Epithelial cell of esophagus (primary cell): ENCODE results near the gene SPPL3.

Source experiments
- DNase-seq: peaks from one replicate; pipeline ENCODE4 v3.0.0; 2010; ENCODE audit warnings: low read depth
- H3K4me3 ChIP-seq: 2 replicates; pipeline ENCODE4 v1.5.1; 2011; ENCODE audit warnings: mild to moderate bottlenecking, low read length, control low read depth
- CTCF ChIP-seq: IDR thresholded peaks from 2 replicates; pipeline ENCODE4 v1.5.1; 2011; ENCODE audit warnings: low read depth, mild to moderate bottlenecking, low read length, control low read depth, inconsistent platforms; ENCODE audit not compliant: insufficient read depth; ENCODE audit errors: missing control alignments

SPPL3 gene

GRCh38 chr12:120940799-120941198, 36.6 kb upstream of the SPPL3 start:
- no peak for TF ChIP-seq CTCF
- H3K4me3 ChIP-seq = no peak overlapping the region
- DNase-seq = peak; percentile 41

DNA sequence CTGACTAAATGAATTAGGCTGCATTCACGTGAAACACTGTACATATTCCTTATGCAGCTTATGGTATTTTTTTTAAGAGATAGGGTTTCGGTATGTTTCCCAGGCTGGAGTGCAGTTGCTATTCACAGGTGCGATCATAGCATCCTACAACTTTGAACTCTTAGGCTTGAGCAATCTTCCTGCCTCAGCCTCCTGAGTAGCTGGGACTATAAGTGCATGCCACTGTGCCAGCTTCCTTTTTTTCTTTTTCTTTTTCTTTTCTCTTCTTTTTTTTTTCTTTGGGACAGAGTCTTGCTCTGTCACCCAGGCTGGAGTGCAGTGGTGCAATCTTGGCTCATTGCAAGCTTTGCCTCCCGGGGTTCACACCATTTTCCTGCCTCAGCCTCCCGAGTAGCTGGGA, 35.8 kb upstream of the SPPL3 start:
- no peak overlapping the region for H3K4me3 ChIP-seq
- no peak for DNase-seq
- TF ChIP-seq CTCF = no peak

- TF ChIP-seq CTCF = no peak
- H3K4me3 ChIP-seq = no peak overlapping the region
- DNase-seq = no peak
Measured at GRCh38 chr12:120939523-120939922, 35.4 kb upstream of the SPPL3 start.

- no peak overlapping the region for H3K4me3 ChIP-seq
- no peak for DNase-seq
Measured at GRCh38 chr12:120938496-120938895, 34.3 kb upstream of the SPPL3 start.

GRCh38 chr12:120936197-120936596, 32.0 kb upstream of the SPPL3 start:
- TF ChIP-seq CTCF = no peak
- DNase-seq = no peak
- H3K4me3 ChIP-seq = no peak overlapping the region

More at GRCh38 chr12:120938496-120938895, 34.3 kb upstream of the SPPL3 start:
- TF ChIP-seq CTCF = no peak

DNA sequence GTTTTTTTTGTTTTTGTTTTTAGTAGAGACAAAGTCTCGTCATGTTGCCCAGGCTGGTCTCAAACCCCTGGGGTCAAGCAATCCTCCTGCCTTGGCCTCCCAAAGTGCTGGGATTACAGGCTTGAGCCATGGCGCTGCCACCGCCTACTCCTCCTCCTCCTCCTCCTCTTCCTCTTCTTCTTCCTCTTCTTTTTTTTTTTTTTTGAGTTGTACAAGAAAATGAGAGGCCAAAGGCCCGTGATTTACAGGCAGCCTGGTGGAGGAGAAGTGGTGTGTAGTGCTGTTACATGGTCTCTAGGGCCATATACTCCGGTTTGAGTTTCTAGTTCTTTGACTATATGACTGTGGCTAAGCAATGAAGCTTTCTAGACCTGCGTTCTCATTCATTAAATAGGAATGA, 29.6 kb upstream of the SPPL3 start:
- DNase-seq = no peak
- no peak overlapping the region for H3K4me3 ChIP-seq
- TF ChIP-seq CTCF = no peak

DNA sequence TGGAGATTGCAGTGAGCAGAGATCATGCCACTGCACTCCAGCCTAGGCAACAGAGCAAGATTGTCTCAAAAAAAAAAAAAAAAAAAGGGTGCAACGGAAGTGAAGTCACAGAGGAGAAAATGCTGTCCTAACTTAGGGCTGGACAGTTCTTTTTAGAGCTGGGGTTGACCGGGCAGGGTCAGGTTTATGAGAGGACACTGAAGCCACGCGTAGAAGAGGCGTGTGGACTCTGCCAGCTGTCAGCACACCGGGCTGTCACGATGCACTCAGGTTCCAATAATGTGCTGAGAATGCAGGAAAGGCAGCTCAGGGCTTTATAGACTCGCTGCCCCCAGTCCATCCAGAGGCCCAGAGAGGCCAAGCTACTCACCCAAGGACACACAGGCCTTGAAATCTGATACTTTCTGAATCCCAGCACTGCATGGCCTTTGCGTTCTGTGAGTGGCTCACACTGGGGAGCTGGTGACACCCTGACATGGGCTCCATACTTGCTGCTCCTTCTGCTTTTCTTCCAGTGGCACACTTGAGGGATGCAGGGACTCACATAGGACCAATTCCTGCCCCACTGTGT, 28.9 kb upstream of the SPPL3 start:
- TF ChIP-seq CTCF = no peak
- H3K4me3 ChIP-seq = no peak overlapping the region
- no peak for DNase-seq
